ENCODE results near the gene LIMS2.

DNA sequence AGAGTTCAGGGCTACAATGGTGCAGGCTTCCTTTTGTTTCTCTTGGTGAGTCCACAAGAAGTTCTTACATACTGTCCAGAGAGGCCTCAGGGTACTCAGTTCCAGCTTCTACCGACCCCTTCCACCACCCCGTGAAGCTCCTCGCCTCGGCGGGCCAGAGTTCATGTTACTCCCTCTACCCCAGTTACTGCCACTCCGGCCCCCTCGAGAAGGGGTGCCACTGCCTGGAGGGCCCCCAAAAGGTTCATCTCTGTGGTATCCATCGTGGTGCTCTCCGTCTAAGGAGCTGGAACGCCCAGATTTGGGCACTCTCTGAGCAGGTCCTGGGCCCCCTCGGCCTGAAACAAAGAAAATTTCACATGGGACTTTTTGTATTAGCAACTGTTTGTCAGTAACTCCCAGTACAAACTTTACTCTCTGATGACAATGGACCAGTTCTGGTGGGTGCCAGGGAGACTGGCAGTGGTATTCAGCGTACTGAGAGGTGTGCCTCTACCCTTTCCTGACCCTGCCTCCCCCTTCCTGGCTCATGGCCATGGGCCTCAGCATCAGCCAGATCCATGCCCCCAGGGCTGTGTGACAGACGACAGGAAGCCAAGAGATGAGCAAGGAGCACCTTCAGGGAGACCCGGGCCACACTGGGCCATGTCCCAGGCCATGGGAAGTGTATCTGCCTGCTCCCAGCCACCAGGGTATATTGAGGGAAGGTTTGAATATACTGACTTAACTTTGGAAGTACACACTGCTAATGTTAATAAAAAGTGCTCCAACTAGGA is 31.1 kb upstream of the LIMS2 start:
- no peak for TF ChIP-seq YY1 (tag by site-specific recombination; IDR thresholded peaks at IDR 0.05)
- no peak for TF ChIP-seq ZBTB1 (tag by site-specific recombination; IDR thresholded peaks at IDR 0.05)
- TF ChIP-seq, protein P1, sequence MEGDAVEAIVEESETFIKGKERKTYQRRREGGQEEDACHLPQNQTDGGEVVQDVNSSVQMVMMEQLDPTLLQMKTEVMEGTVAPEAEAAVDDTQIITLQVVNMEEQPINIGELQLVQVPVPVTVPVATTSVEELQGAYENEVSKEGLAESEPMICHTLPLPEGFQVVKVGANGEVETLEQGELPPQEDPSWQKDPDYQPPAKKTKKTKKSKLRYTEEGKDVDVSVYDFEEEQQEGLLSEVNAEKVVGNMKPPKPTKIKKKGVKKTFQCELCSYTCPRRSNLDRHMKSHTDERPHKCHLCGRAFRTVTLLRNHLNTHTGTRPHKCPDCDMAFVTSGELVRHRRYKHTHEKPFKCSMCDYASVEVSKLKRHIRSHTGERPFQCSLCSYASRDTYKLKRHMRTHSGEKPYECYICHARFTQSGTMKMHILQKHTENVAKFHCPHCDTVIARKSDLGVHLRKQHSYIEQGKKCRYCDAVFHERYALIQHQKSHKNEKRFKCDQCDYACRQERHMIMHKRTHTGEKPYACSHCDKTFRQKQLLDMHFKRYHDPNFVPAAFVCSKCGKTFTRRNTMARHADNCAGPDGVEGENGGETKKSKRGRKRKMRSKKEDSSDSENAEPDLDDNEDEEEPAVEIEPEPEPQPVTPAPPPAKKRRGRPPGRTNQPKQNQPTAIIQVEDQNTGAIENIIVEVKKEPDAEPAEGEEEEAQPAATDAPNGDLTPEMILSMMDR (tag by site-specific recombination; IDR thresholded peaks at IDR 0.05): no peak
- TF ChIP-seq, protein P2, sequence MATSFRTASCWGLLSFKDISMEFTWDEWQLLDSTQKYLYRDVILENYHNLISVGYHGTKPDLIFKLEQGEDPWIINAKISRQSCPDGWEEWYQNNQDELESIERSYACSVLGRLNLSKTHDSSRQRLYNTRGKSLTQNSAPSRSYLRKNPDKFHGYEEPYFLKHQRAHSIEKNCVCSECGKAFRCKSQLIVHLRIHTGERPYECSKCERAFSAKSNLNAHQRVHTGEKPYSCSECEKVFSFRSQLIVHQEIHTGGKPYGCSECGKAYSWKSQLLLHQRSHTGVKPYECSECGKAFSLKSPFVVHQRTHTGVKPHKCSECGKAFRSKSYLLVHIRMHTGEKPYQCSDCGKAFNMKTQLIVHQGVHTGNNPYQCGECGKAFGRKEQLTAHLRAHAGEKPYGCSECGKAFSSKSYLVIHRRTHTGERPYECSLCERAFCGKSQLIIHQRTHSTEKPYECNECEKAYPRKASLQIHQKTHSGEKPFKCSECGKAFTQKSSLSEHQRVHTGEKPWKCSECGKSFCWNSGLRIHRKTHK (tag by site-specific recombination; IDR thresholded peaks at IDR 0.05): no peak
- TF ChIP-seq, protein P3, sequence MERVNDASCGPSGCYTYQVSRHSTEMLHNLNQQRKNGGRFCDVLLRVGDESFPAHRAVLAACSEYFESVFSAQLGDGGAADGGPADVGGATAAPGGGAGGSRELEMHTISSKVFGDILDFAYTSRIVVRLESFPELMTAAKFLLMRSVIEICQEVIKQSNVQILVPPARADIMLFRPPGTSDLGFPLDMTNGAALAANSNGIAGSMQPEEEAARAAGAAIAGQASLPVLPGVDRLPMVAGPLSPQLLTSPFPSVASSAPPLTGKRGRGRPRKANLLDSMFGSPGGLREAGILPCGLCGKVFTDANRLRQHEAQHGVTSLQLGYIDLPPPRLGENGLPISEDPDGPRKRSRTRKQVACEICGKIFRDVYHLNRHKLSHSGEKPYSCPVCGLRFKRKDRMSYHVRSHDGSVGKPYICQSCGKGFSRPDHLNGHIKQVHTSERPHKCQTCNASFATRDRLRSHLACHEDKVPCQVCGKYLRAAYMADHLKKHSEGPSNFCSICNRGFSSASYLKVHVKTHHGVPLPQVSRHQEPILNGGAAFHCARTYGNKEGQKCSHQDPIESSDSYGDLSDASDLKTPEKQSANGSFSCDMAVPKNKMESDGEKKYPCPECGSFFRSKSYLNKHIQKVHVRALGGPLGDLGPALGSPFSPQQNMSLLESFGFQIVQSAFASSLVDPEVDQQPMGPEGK (tag by site-specific recombination; IDR thresholded peaks at IDR 0.05): no peak
- TF ChIP-seq FEZF1 (tag by site-specific recombination; IDR thresholded peaks at IDR 0.05): no peak

Measured in HEK293 (cell line).